ENCODE measurements around the gene TNFSF13B. TPM values are rescaled to one million over a fixed set of nuclear protein-coding genes. Genes with fewer than 3 reads are reported as not detected.

TNFSF13B gene
- total and polyA plus RNA-seq, 10 of the 15 experiments (the other 5 are each of a cell fraction or from before 2014, with no cell fraction given) = 11.0 to 64.2 (median 17.0) TPM

GRCh38 chr13:108289819-108290218, 20.3 kb downstream of the TNFSF13B start (continued):
- TF ChIP-seq ZBTB4 (CRISPR knock-in tag; IDR thresholded peaks at IDR 0.05) (no peak), ZZZ3 (IDR thresholded peaks at IDR 0.05; ENCODE audit: control insufficient read depth, insufficient read length, low read depth) (no peak)

DNA sequence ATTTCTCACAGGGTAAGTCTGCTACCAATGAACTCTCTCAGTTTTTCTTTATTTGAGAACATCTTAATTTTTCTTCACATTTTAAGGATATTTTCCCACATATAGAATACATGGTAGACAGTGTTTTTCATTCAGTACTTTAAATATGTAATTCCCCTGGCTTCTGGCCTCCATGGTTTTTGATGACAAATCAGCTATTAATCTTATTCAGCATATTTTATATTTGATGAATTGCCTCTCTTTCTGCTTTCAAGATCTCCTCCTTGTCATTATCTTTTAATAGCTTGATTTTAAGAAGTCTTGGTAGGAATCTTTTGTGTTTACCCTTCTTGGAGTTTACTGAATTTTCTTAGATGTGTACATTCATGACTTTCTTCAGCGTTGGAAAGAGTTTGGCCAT, 27.6 kb downstream of the TNFSF13B start:
- no peak for FAIRE-seq
- Histone ChIP-seq H3K9me3 (replicated peaks; ENCODE audit: control insufficient read depth, insufficient read depth, low read length) (no peaks in the 10 kb centered on the region; the same call in 2 of the 3 replicates), H3K36me3 (ENCODE audit: control insufficient read depth in 2 of 2, insufficient read depth in 2 of 2, low read length in 1 of 2) (no peaks in the 10 kb centered on the region; a peak in 1 of 4 replicates), H4K20me1 (ENCODE audit: control insufficient read depth, insufficient read depth) (no peaks in the 10 kb centered on the region), H3K27me3 (replicated peaks in 1 of 2; ENCODE audit: control insufficient read depth in 2 of 2, insufficient read depth in 2 of 2, low read length in 1 of 2) (no peaks in the 10 kb centered on the region), H3K27ac (ENCODE audit: control insufficient read depth, insufficient read depth) (no peak overlapping the region), H3K79me2 (ENCODE audit: control insufficient read depth, insufficient read depth, low read length) (no peaks in the 10 kb centered on the region), H3K4me1 (ENCODE audit: control insufficient read depth, insufficient read depth, low read length) (no peaks in the 10 kb centered on the region), H2AFZ (ENCODE audit: control insufficient read depth, low read depth, low read length) (no peak overlapping the region), H3K4me3 (no peak overlapping the region), H3K4me2 (ENCODE audit: control insufficient read depth, insufficient read depth) (no peak overlapping the region), H3K9ac (ENCODE audit: control insufficient read depth, insufficient read depth, low read length) (no peak overlapping the region)
- DNase-seq (ENCODE audit: low read depth, low spot score) = no peak
- WGBS (ENCODE audit: insufficient coverage, insufficient replicate concordance, low lambda C conversion rate, missing lambda C conversion rate) = 0% methylated on average over 1 of the region's 1 CpG
- BruUV-seq (replicated peaks) = no TSS peak
- intact Hi-C loops (cut with micrococcal nuclease; ENCODE audit: unreplicated experiment) (no loop called here), in situ Hi-C loops (cut with MboI) (no loop called here)
- no peak for TF ChIP-seq BHLHE40 (IDR thresholded peaks at IDR 0.05; ENCODE audit: borderline replicate concordance in 1 of 2, low read depth in 2 of 2, low read length in 1 of 2)
- no peak for TF ChIP-seq FOS (IDR thresholded peaks at IDR 0.05; ENCODE audit: borderline replicate concordance, extremely low read depth, insufficient read length)
- TF ChIP-seq, protein P1, sequence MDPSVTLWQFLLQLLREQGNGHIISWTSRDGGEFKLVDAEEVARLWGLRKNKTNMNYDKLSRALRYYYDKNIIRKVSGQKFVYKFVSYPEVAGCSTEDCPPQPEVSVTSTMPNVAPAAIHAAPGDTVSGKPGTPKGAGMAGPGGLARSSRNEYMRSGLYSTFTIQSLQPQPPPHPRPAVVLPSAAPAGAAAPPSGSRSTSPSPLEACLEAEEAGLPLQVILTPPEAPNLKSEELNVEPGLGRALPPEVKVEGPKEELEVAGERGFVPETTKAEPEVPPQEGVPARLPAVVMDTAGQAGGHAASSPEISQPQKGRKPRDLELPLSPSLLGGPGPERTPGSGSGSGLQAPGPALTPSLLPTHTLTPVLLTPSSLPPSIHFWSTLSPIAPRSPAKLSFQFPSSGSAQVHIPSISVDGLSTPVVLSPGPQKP (IDR thresholded peaks at IDR 0.05; ENCODE audit: low read depth, low read length) = no peak
- no peak for TF ChIP-seq RCOR1 (conservative IDR thresholded peaks at IDR 0.05; ENCODE audit: low read depth, low read length)
- TF ChIP-seq SMAD1 (IDR thresholded peaks at IDR 0.05; ENCODE audit: low read depth, partially characterized antibody) = no peak
- TF ChIP-seq RFX5 (IDR thresholded peaks at IDR 0.05; ENCODE audit: low read depth, low read length) = no peak
- TF ChIP-seq, protein P2, sequence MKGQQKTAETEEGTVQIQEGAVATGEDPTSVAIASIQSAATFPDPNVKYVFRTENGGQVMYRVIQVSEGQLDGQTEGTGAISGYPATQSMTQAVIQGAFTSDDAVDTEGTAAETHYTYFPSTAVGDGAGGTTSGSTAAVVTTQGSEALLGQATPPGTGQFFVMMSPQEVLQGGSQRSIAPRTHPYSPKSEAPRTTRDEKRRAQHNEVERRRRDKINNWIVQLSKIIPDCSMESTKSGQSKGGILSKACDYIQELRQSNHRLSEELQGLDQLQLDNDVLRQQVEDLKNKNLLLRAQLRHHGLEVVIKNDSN (IDR thresholded peaks at IDR 0.05; ENCODE audit: borderline replicate concordance, extremely low read length, insufficient read depth, low read depth, low read length) = no peak
- TF ChIP-seq ZZZ3 (IDR thresholded peaks at IDR 0.05; ENCODE audit: control insufficient read depth, insufficient read length, low read depth) = no peak
- no peak for TF ChIP-seq KAT2A (conservative IDR thresholded peaks at IDR 0.05; ENCODE audit: control insufficient read depth, low read depth, low read length)
- TF ChIP-seq NBN (IDR thresholded peaks at IDR 0.05) = no peak
- no peak for TF ChIP-seq ZNF622 (IDR thresholded peaks at IDR 0.05)
- no peak for TF ChIP-seq HDAC6 (IDR thresholded peaks at IDR 0.05; ENCODE audit: unreplicated experiment)
- no peak for TF ChIP-seq NKRF (conservative IDR thresholded peaks at IDR 0.05)
- CTCF ChIA-PET = interaction anchor here (1.0 kb wide), 1 partner anchor 23 kb away, joined by 3 read pairs; no protein-coding TSS in a partner anchor
- RAD21 ChIA-PET (ENCODE audit: unreplicated experiment) = interaction anchor here (1.3 kb wide), 1 partner anchor 27 kb away, joined by 4 read pairs; no protein-coding TSS in a partner anchor
- SMC1A ChIA-PET (ENCODE audit: uncharacterized antibody, unreplicated experiment) = no interaction called here
- POLR2A ChIA-PET = no interaction called here
- no peak for ATAC-seq

Data from GM12878 (cell line).